HL-60 (cell line): ENCODE measurements around the gene SDHD.
A peak's percentile ranks its signal among the peaks of the same experiment; 100 is the strongest.

ENCODE experiments used
- DNase-seq, 2 experiments: peaks; one replicate each; pipeline ENCODE4 v3.0.0-alpha.2; 2010 to 2020; ENCODE audit warnings: low read depth in 1 of 2, low spot score in 1 of 2
- H3K27ac ChIP-seq: fragments of 250-450 bp; sonication (Bioruptor Pico); replicated peaks from 2 replicates; pipeline ENCODE4 v1.5.1; 2020; ENCODE audit warnings: mild to moderate bottlenecking, moderate library complexity
- H3K27me3 ChIP-seq: fragments of 250-450 bp; sonication (Bioruptor Pico); 2 replicates; pipeline ENCODE4 v1.5.1; 2021; ENCODE audit warnings: mild to moderate bottlenecking, moderate library complexity; ENCODE audit not compliant: insufficient read depth, poor library complexity, severe bottlenecking
- H3K4me3 ChIP-seq: replicated peaks from 2 replicates; pipeline ENCODE4 v1.5.1; 2011; ENCODE audit warnings: mild to moderate bottlenecking, control low read depth, low read length; ENCODE audit not compliant: insufficient read depth
- GABPA ChIP-seq: IDR thresholded peaks from 2 replicates; pipeline ENCODE4 v1.6.1; 2012; ENCODE audit warnings: low read depth
- POLR2AphosphoS5 ChIP-seq: IDR thresholded peaks from 2 replicates; pipeline ENCODE4 v1.6.1; 2012; ENCODE audit warnings: low read depth
- SPI1 ChIP-seq: IDR thresholded peaks from 2 replicates; pipeline ENCODE4 v1.6.1; 2012; ENCODE audit warnings: low read depth, mild to moderate bottlenecking, borderline replicate concordance
- TF ChIP-seq, protein P1 (sequence below): IDR thresholded peaks from one replicate; pipeline ENCODE4 v1.5.1; 2011; ENCODE audit warnings: low read length, control low read depth, inconsistent platforms; ENCODE audit not compliant: insufficient read depth
- TF ChIP-seq, protein P2 (sequence below): IDR thresholded peaks from 2 replicates; pipeline ENCODE4 v1.6.1; 2012; ENCODE audit warnings: low read depth; ENCODE audit not compliant: insufficient replicate concordance

SDHD gene

DNA sequence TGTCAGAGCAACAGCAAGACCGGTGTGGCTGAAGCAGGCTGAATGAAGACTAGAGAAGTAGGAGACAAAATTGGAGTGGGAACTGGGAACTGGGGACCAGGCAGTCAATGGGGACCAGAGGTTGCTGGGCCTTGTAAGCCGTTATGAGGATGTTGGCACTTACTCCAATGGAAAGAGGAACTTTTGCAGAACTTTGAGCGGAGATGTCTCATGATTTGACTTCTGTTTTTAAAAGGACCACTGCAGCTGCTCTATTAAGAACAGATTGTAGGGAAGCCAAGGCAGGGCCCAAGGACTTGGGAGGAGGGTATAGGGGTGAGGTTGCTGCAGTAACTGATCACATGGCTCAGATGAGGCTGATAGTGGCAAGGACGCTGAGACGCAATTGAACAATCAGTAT, 43.0 kb downstream of the SDHD start:
- peak in 1 of 2 experiments; percentile 76 for DNase-seq
- TF ChIP-seq, protein P1, sequence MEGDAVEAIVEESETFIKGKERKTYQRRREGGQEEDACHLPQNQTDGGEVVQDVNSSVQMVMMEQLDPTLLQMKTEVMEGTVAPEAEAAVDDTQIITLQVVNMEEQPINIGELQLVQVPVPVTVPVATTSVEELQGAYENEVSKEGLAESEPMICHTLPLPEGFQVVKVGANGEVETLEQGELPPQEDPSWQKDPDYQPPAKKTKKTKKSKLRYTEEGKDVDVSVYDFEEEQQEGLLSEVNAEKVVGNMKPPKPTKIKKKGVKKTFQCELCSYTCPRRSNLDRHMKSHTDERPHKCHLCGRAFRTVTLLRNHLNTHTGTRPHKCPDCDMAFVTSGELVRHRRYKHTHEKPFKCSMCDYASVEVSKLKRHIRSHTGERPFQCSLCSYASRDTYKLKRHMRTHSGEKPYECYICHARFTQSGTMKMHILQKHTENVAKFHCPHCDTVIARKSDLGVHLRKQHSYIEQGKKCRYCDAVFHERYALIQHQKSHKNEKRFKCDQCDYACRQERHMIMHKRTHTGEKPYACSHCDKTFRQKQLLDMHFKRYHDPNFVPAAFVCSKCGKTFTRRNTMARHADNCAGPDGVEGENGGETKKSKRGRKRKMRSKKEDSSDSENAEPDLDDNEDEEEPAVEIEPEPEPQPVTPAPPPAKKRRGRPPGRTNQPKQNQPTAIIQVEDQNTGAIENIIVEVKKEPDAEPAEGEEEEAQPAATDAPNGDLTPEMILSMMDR = no peak
- TF ChIP-seq SPI1 (peak; percentile 74; the same call in 1 of the 2 replicates), GABPA (no peak)
- H3K4me3 ChIP-seq = no peak overlapping the region
- no peaks in the 10 kb centered on the region for H3K27me3 ChIP-seq
- H3K27ac ChIP-seq = no peak overlapping the region

DNA sequence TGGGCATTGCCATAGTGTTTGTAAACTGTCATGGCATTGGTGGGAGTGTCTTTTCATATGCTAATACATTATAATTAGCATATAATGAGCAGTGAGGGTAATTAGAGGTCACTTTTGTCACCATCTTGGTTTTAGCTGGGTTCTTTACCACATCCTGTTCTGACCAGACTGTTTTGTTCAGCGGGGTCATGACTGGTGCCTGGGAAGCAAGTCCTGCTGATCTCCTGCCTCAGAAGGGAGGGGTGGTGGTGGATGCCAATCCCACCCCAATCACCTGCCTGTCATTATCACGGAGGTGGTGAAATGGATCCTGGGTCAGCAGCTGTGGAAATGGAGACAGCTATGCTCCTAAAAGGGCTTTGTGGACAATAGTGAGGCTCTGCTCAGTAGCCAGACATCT, 46.1 kb downstream of the SDHD start:
- no peak overlapping the region for H3K27ac ChIP-seq
- DNase-seq = no peak

DNA sequence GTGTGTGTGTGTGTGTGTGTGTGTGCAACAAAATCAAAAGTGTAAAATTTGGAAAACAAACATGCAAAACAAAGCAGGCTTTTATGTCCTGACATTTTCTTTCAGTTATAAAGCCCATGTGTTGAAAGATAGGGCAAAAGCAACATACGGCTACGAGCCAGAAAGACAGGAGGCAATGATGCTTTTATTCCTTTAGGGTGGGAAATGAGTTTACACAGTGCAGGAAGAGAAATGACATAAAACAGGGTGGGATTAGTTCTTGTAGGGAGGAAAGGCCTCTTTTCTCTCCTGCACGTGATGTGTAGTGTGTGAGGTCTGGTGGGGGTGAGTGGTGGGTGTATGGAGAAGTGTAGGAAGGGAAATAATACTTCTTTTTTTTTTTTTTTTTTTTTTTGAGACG, 47.8 kb downstream of the SDHD start:
- Histone ChIP-seq H3K27me3 (no peaks in the 10 kb centered on the region), H3K4me3 (no peak overlapping the region), H3K27ac (no peak overlapping the region)
- no peak for DNase-seq
- TF ChIP-seq, protein P1 = no peak
- TF ChIP-seq SPI1 = no peak
- no peak for TF ChIP-seq POLR2AphosphoS5
- TF ChIP-seq, protein P2, sequence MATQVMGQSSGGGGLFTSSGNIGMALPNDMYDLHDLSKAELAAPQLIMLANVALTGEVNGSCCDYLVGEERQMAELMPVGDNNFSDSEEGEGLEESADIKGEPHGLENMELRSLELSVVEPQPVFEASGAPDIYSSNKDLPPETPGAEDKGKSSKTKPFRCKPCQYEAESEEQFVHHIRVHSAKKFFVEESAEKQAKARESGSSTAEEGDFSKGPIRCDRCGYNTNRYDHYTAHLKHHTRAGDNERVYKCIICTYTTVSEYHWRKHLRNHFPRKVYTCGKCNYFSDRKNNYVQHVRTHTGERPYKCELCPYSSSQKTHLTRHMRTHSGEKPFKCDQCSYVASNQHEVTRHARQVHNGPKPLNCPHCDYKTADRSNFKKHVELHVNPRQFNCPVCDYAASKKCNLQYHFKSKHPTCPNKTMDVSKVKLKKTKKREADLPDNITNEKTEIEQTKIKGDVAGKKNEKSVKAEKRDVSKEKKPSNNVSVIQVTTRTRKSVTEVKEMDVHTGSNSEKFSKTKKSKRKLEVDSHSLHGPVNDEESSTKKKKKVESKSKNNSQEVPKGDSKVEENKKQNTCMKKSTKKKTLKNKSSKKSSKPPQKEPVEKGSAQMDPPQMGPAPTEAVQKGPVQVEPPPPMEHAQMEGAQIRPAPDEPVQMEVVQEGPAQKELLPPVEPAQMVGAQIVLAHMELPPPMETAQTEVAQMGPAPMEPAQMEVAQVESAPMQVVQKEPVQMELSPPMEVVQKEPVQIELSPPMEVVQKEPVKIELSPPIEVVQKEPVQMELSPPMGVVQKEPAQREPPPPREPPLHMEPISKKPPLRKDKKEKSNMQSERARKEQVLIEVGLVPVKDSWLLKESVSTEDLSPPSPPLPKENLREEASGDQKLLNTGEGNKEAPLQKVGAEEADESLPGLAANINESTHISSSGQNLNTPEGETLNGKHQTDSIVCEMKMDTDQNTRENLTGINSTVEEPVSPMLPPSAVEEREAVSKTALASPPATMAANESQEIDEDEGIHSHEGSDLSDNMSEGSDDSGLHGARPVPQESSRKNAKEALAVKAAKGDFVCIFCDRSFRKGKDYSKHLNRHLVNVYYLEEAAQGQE = no peak
- TF ChIP-seq GABPA = no peak

More for the DNA sequence above, 46.1 kb downstream of the SDHD start:
- TF ChIP-seq, protein P2 = no peak
- no peak for TF ChIP-seq GABPA
- no peak overlapping the region for H3K4me3 ChIP-seq
- no peaks in the 10 kb centered on the region for H3K27me3 ChIP-seq

DNA sequence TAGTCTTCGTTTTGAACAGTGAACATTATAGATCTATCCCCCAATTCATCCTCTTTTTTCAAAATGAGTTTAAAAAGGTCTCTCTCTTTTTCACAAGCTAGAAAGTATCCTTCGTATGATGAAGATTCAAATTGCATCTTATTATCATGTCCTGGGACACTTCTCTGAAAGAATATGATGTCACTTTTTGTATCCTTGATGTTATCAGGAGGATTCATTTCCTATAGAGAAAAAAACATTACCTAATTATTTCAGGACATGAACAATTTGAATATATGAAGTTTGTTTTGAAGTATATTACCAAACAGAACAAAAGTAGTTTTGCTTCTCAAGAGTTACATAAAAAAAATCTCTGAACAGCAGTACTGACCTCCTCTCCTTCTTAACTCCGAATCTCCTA, 56.9 kb downstream of the SDHD start:
- H3K27ac ChIP-seq = no peak overlapping the region
- TF ChIP-seq SPI1 (no peak), POLR2AphosphoS5 (no peak), GABPA (no peak)
- TF ChIP-seq, protein P2 = no peak
- TF ChIP-seq, protein P1 = no peak
- no peak for DNase-seq
- H3K27me3 ChIP-seq = no peaks in the 10 kb centered on the region
- no peak overlapping the region for H3K4me3 ChIP-seq
